Mesenchymal stem cell (in vitro differentiated cells and primary cell): ENCODE measurements around the gene CDK6.

Source experiments
- DNase-seq: peaks from one replicate; pipeline ENCODE4 v3.0.0-alpha.2; 2013
- H2AFZ ChIP-seq: one replicate; pipeline ENCODE4 v1.6.1; 2013; ENCODE audit warnings: low read depth, mild to moderate bottlenecking, control low read depth, inconsistent platforms, low read length, moderate library complexity
- H2AK5ac ChIP-seq: 2 replicates; pipeline ENCODE4 v1.6.1; 2013; ENCODE audit warnings: low read length, moderate library complexity, mild to moderate bottlenecking, inconsistent platforms; ENCODE audit not compliant: severe bottlenecking
- H2BK120ac ChIP-seq: one replicate; pipeline ENCODE4 v1.6.1; 2013; ENCODE audit warnings: low read depth, mild to moderate bottlenecking, inconsistent platforms, low read length, moderate library complexity
- H2BK12ac ChIP-seq, 2 experiments: one replicate each; pipeline ENCODE4 v1.6.1; 2013; ENCODE audit warnings: inconsistent platforms in 2 of 2, low read length in 2 of 2, mild to moderate bottlenecking in 2 of 2, moderate library complexity in 2 of 2, control low read depth in 1 of 2
- H2BK15ac ChIP-seq: one replicate; pipeline ENCODE4 v1.6.1; 2013; ENCODE audit warnings: mild to moderate bottlenecking, low read depth, inconsistent platforms; ENCODE audit not compliant: poor library complexity, severe bottlenecking
- H2BK5ac ChIP-seq: 2 replicates; pipeline ENCODE4 v1.6.1; 2013; ENCODE audit warnings: low read depth, mild to moderate bottlenecking, low read length, control low read depth, inconsistent platforms; ENCODE audit not compliant: poor library complexity, severe bottlenecking
- H3K14ac ChIP-seq, 2 experiments: one replicate each; pipeline ENCODE4 v1.6.1; 2013; ENCODE audit warnings: inconsistent platforms in 2 of 2, low read length in 2 of 2, control low read depth in 1 of 2, mild to moderate bottlenecking in 1 of 2, moderate library complexity in 1 of 2
- H3K18ac ChIP-seq, 2 experiments: one replicate each; pipeline ENCODE4 v1.6.1; 2013; ENCODE audit warnings: inconsistent platforms in 2 of 2, low read length in 2 of 2, control low read depth in 1 of 2, low read depth in 1 of 2, mild to moderate bottlenecking in 1 of 2
- H3K23ac ChIP-seq, 2 experiments: one replicate each; pipeline ENCODE4 v1.6.1; 2013; ENCODE audit warnings: inconsistent platforms in 2 of 2, low read length in 2 of 2, mild to moderate bottlenecking in 2 of 2, moderate library complexity in 2 of 2, control low read depth in 1 of 2
- H3K27ac ChIP-seq: 2 replicates; pipeline ENCODE4 v1.5.1; 2013; ENCODE audit warnings: mild to moderate bottlenecking, moderate library complexity, low read length, control low read depth, inconsistent platforms; ENCODE audit not compliant: poor library complexity, severe bottlenecking
- H3K27me3 ChIP-seq, 2 experiments: 2 replicates each; pipeline versions ENCODE4 v1.6.1 to v1.7.0; 2013; ENCODE audit warnings: low read length in 2 of 2, mild to moderate bottlenecking in 2 of 2, moderate library complexity in 2 of 2, control low read depth in 1 of 2, inconsistent platforms in 1 of 2; ENCODE audit not compliant: control insufficient read depth in 1 of 2, insufficient read depth in 1 of 2
- H3K36me3 ChIP-seq, 2 experiments: 2 replicates each; pipeline versions ENCODE4 v1.6.1 to v1.7.0; 2013; ENCODE audit warnings: low read length in 2 of 2, control low read depth in 1 of 2, inconsistent platforms in 1 of 2, low read depth in 1 of 2, mild to moderate bottlenecking in 1 of 2; ENCODE audit not compliant: insufficient read depth in 2 of 2, control insufficient read depth in 1 of 2
- H3K4ac ChIP-seq, 2 experiments: one replicate each; pipeline ENCODE4 v1.6.1; 2013; ENCODE audit warnings: inconsistent platforms in 2 of 2, low read length in 2 of 2, mild to moderate bottlenecking in 2 of 2, moderate library complexity in 2 of 2, control low read depth in 1 of 2, low read depth in 1 of 2
- H3K4me1 ChIP-seq: 2 replicates; pipeline ENCODE4 v1.6.1; 2013; ENCODE audit warnings: low read depth, low read length, control low read depth; ENCODE audit not compliant: control insufficient read depth, insufficient read depth
- H3K4me2 ChIP-seq: 2 replicates; pipeline ENCODE4 v1.6.1; 2013; ENCODE audit warnings: low read length, mild to moderate bottlenecking, inconsistent platforms; ENCODE audit not compliant: poor library complexity, severe bottlenecking
- H3K4me3 ChIP-seq, 2 experiments: 2 replicates each; pipeline versions ENCODE4 v1.5.1 to v1.7.0; 2013; ENCODE audit warnings: low read length in 2 of 2, mild to moderate bottlenecking in 2 of 2, control low read depth in 1 of 2, low read depth in 1 of 2; ENCODE audit not compliant: insufficient read depth in 1 of 2
- H3K79me1 ChIP-seq: replicated peaks from 2 replicates; pipeline ENCODE4 v1.6.1; 2013; ENCODE audit warnings: mild to moderate bottlenecking, control low read depth, low read length, inconsistent platforms; ENCODE audit not compliant: poor library complexity, severe bottlenecking
- H3K9ac ChIP-seq: 2 replicates; pipeline ENCODE4 v1.7.0; 2013; ENCODE audit warnings: mild to moderate bottlenecking, low read length, moderate library complexity
- H3K9me3 ChIP-seq: 2 replicates; pipeline ENCODE4 v1.7.0; 2013; ENCODE audit warnings: mild to moderate bottlenecking, low read length; ENCODE audit not compliant: control insufficient read depth
- H4K8ac ChIP-seq: one replicate; pipeline ENCODE4 v1.6.1; 2013; ENCODE audit warnings: inconsistent platforms, mild to moderate bottlenecking, low read length, moderate library complexity
- H4K91ac ChIP-seq: one replicate; pipeline ENCODE4 v1.6.1; 2013; ENCODE audit warnings: mild to moderate bottlenecking, low read length, inconsistent platforms
- WGBS: methylation state at CpG from one replicate; pipeline ENCODE4 v1.1.7; 2013; ENCODE audit warnings: mixed read lengths; 5-methylcytosine and 5-hydroxymethylcytosine counted together

Gene CDK6

DNA sequence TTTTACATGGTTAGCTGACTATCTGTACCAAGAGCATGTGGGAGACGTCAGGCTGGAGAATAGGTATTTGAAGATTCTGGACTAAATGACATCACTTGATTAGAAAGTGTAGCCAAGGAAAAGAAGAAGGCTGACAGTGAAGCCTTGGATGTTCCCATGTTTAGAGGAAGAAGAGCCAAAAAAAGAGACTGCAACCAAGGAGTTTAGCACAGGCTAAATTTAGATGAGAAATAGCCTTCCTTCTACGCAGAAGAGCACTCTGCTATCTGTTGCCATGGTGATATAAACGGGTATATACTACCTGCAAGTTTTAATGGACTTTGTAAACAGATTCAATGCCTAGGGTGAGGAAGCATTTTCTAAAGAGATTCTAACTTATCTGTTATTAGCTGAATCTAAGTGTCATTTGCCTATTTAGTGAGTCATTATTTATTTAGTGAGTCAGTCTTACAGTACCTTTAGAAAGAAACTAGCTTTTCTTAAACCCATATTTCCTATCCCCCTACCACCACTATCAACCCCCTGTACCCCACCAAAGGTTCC, 69.8 kb downstream of the CDK6 start:
- H3K23ac ChIP-seq, result no peak overlapping the region
- peaks cover 6% of the 10 kb centered on the region for H3K4me1 ChIP-seq
- no peak overlapping the region for H3K18ac ChIP-seq
- H3K9me3 ChIP-seq, result no peaks in the 10 kb centered on the region
- no peak overlapping the region for H3K4me2 ChIP-seq
- no peaks in the 10 kb centered on the region for H3K79me1 ChIP-seq
- no peak overlapping the region for H3K14ac ChIP-seq
- no peak overlapping the region for H2BK12ac ChIP-seq
- no peak overlapping the region for H2BK120ac ChIP-seq
- no peak overlapping the region for H3K4me3 ChIP-seq
- peak overlapping the region; percentile 49 for H2AK5ac ChIP-seq
- H3K9ac ChIP-seq, result peak overlapping the region; percentile 72
- H3K4ac ChIP-seq, result no peak overlapping the region
- H2AFZ ChIP-seq, result no peak overlapping the region
- no peak overlapping the region for H4K91ac ChIP-seq
- peak overlapping the region; percentile 33 for H2BK5ac ChIP-seq
- H3K27me3 ChIP-seq, result no peaks in the 10 kb centered on the region
- H4K8ac ChIP-seq, result no peak overlapping the region
- 55% methylated on average over 1 of the region's 3 CpGs for WGBS
- H2BK15ac ChIP-seq, result no peak overlapping the region
- DNase-seq, result peak; percentile 77
- peaks cover 0 to 3% of the 10 kb centered on the region in 2 experiments for H3K36me3 ChIP-seq
- H3K27ac ChIP-seq, result peak overlapping the region; percentile 85

DNA sequence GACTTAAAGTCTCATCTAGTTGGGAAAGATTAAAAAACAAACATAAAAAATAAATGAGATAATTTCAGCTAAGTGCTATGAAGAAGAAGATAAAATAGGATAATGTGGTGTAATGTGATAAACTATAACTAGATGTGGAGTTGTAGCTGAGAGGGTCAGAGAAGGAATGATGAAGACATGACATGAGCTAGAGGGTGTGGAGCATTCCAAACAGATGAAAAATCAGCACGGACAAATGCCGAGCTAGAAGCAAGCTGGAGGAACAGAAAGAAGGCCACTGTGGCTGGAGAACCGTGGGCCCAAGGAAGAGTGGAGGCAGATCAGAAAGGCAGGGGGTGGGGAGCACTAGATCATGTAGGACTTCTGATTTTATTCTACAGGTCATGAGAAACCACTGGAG, 70.6 kb downstream of the CDK6 start:
- H2AFZ ChIP-seq, result no peak overlapping the region
- H2BK15ac ChIP-seq, result no peak overlapping the region
- no peak overlapping the region for H4K91ac ChIP-seq
- no peak overlapping the region for H3K14ac ChIP-seq
- WGBS, result 0% methylated on average over 3 of the region's 3 CpGs
- no peak overlapping the region for H3K23ac ChIP-seq
- H3K4me2 ChIP-seq, result peak overlapping the region; percentile 37
- H3K4me3 ChIP-seq, result peak overlapping the region in 1 of 2 experiments; percentile 5
- peak overlapping the region; percentile 39 for H2AK5ac ChIP-seq
- H2BK12ac ChIP-seq, result no peak overlapping the region
- H3K79me1 ChIP-seq, result no peaks in the 10 kb centered on the region
- H3K27ac ChIP-seq, result peak overlapping the region; percentile 85
- no peak overlapping the region for H3K18ac ChIP-seq
- peak overlapping the region; percentile 46 for H2BK5ac ChIP-seq
- H3K36me3 ChIP-seq, result no peaks in the 10 kb centered on the region
- H3K27me3 ChIP-seq, result no peaks in the 10 kb centered on the region
- no peak overlapping the region for H2BK120ac ChIP-seq
- H3K4me1 ChIP-seq, result peaks cover 6% of the 10 kb centered on the region
- H3K9ac ChIP-seq, result peak overlapping the region; percentile 72
- no peak overlapping the region for H4K8ac ChIP-seq
- DNase-seq, result peak; percentile 82
- H3K9me3 ChIP-seq, result no peaks in the 10 kb centered on the region
- H3K4ac ChIP-seq, result no peak overlapping the region

DNA sequence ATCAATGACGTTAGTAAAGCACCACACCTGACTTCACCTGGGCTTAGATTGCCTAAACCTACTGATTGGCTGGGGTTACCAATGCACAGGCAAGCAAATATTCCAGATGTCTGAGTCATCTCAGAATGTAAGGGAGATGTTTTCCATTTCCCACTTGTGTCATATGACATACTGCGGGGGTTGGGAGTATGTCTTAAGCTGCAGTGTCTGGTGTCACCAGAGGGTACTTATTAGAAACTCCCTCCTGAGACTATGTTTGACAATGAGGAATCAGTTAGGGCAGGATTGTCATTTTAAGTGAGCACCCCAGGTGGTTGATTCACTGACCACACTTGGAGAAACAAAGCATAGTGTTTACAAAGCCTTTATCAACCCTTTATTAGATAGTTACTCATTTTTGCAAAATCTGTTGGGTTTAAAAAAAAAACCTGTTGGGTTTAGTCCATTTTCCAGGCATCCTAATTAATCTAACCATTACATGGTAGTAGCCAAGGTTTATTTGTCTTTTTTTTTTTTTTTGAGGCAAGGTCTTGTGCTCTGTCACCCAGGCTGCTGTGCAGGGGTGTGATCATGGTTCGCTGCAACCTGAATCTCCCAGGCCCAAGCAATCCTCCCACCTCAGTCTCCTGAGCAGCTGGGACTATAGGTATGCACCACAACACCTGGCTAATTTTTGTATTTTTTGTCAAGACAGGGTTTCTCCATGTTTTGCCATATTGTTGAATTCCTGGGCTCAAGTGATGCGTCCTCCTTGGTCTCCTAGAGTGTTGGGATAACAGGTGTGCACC, 72.5 kb downstream of the CDK6 start:
- peak overlapping the region in 1 of 2 experiments; percentile 15 for H2BK12ac ChIP-seq
- H4K91ac ChIP-seq, result no peak overlapping the region
- peak overlapping the region; percentile 28 for H2AK5ac ChIP-seq
- DNase-seq, result peak; percentile 85
- no peak overlapping the region for H3K14ac ChIP-seq
- peaks cover under 1% of the 10 kb centered on the region for H3K79me1 ChIP-seq
- H3K36me3 ChIP-seq, result no peaks in the 10 kb centered on the region
- H2BK5ac ChIP-seq, result peak overlapping the region; percentile 60
- H3K9ac ChIP-seq, result no peak overlapping the region
- H2BK15ac ChIP-seq, result no peak overlapping the region
- peak overlapping the region; percentile 84 for H3K27ac ChIP-seq
- no peak overlapping the region for H4K8ac ChIP-seq
- no peak overlapping the region for H2AFZ ChIP-seq
- H3K4ac ChIP-seq, result peak overlapping the region in 1 of 2 experiments; percentile 27
- no peak overlapping the region for H3K4me2 ChIP-seq
- WGBS, result 73% methylated on average over 4 of the region's 4 CpGs
- H3K4me1 ChIP-seq, result peaks cover 6% of the 10 kb centered on the region
- H3K23ac ChIP-seq, result no peak overlapping the region
- H3K18ac ChIP-seq, result peak overlapping the region in 1 of 2 experiments; percentile 56
- H3K9me3 ChIP-seq, result no peaks in the 10 kb centered on the region
- no peaks in the 10 kb centered on the region for H3K27me3 ChIP-seq
- H2BK120ac ChIP-seq, result no peak overlapping the region
- H3K4me3 ChIP-seq, result no peak overlapping the region

DNA sequence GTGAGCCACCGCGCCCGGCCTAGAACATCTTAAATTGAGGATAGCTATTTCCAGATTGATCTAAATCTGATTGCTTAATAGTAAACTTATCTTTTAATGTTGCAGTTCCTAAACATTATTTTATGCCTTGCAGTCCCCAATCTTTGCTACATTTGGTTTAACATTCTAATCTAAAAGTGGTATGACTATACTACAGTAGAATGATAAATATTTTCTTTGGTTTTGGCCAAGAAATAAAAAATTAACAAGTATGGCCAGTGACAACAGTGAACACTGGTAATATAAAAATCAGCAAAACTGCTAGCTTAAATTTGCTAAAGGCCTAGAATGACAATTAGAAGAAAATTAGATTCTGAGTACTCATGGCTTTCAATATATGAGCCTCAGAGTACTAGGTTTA, 73.5 kb downstream of the CDK6 start:
- WGBS, result no CpG with 5 or more reads among the region's 3 CpGs
- Histone ChIP-seq H3K4ac (no peak overlapping the region), H2BK12ac (no peak overlapping the region), H2BK5ac (peak overlapping the region; percentile 46), H3K4me2 (no peak overlapping the region), H3K14ac (no peak overlapping the region), H2BK120ac (no peak overlapping the region), H3K27ac (peak overlapping the region; percentile 80), H3K4me3 (no peak overlapping the region), H3K23ac (no peak overlapping the region), H3K27me3 (no peaks in the 10 kb centered on the region), H2AK5ac (no peak overlapping the region), H3K18ac (no peak overlapping the region), H3K4me1 (peaks cover 5% of the 10 kb centered on the region), H3K79me1 (peaks cover 2% of the 10 kb centered on the region), H4K8ac (no peak overlapping the region), H3K36me3 (no peaks in the 10 kb centered on the region), H4K91ac (no peak overlapping the region), H3K9me3 (no peaks in the 10 kb centered on the region), H2AFZ (no peak overlapping the region), H2BK15ac (no peak overlapping the region), H3K9ac (no peak overlapping the region)
- no peak for DNase-seq
